RPMI8226 (cell line): Measurements from ENCODE around the gene C16orf87.
A peak's percentile ranks its signal among the peaks of the same experiment; 100 is the strongest.

ENCODE experiments used
- DNase-seq: peaks from one replicate; pipeline ENCODE4 v3.0.0-alpha.2; 2015

Gene C16orf87

GRCh38 chr16:46843898-46844642 is 13.1 kb upstream of the C16orf87 start:
- DNase-seq: no peak

- DNase-seq: no peak
Observed at GRCh38 chr16:46842192-46842895, 11.4 kb upstream of the C16orf87 start.

- no peak for DNase-seq
Observed at GRCh38 chr16:46839986-46840443, 9.0 kb upstream of the C16orf87 start.

- no peak for DNase-seq
Observed at GRCh38 chr16:46836534-46837530, 5.9 kb upstream of the C16orf87 start.

- DNase-seq: no peak
Observed at GRCh38 chr16:46833460-46833800, 2.5 kb upstream of the C16orf87 start.

GRCh38 chr16:46832757-46833459 is 1.9 kb upstream of the C16orf87 start:
- DNase-seq: no peak

- peak; percentile 59 for DNase-seq
Observed at GRCh38 chr16:46830417-46830901, 521 bp downstream of the C16orf87 start.

- DNase-seq: no peak
Observed at GRCh38 chr16:46828943-46829342, 2.0 kb downstream of the C16orf87 start.

GRCh38 chr16:46828292-46828691 is 2.7 kb downstream of the C16orf87 start:
- no peak for DNase-seq

- no peak for DNase-seq
Observed at GRCh38 chr16:46826631-46827030, 4.3 kb downstream of the C16orf87 start.

- no peak for DNase-seq
Observed at GRCh38 chr16:46822270-46822669, 8.7 kb downstream of the C16orf87 start.

GRCh38 chr16:46817961-46818360 is 13.0 kb downstream of the C16orf87 start:
- DNase-seq: no peak

- DNase-seq: no peak
Observed at GRCh38 chr16:46814790-46815189, 16.2 kb downstream of the C16orf87 start.

- DNase-seq: no peak
Observed at GRCh38 chr16:46813611-46814010, 17.4 kb downstream of the C16orf87 start.

GRCh38 chr16:46812781-46813540 is 18.0 kb downstream of the C16orf87 start:
- no peak for DNase-seq

- DNase-seq: no peak
Observed at GRCh38 chr16:46811682-46812081, 19.3 kb downstream of the C16orf87 start.

- no peak for DNase-seq
Observed at GRCh38 chr16:46808997-46809396, 22.0 kb downstream of the C16orf87 start.

- no peak for DNase-seq
Observed at GRCh38 chr16:46807336-46807735, 23.6 kb downstream of the C16orf87 start.

- no peak for DNase-seq
Observed at GRCh38 chr16:46803373-46803772, 27.6 kb downstream of the C16orf87 start.

- no peak for DNase-seq
Observed at GRCh38 chr16:46801428-46802049, 29.4 kb downstream of the C16orf87 start.

- DNase-seq: no peak
Observed at GRCh38 chr16:46800494-46800893, 30.5 kb downstream of the C16orf87 start.
